KMS-11 (cell line): ENCODE results near the gene PRPF40B.
A peak's percentile ranks its signal among the peaks of the same experiment; 100 is the strongest.

Source experiments
- H2AFZ ChIP-seq: fragments of 200-600 bp; sonication (generic); 2 replicates; pipeline ENCODE4 v1.6.1; 2016; ENCODE audit warnings: antibody characterized with exemption, mixed run types, low read depth
- H3K27ac ChIP-seq: fragments of 200-600 bp; sonication (generic); 2 replicates; pipeline ENCODE4 v1.6.1; 2016; ENCODE audit warnings: mild to moderate bottlenecking, mixed run types
- H3K27me3 ChIP-seq: fragments of 200-600 bp; sonication (generic); 2 replicates; pipeline ENCODE4 v1.6.1; 2017; ENCODE audit warnings: mild to moderate bottlenecking, low read depth, mixed run types, moderate library complexity; ENCODE audit not compliant: insufficient read depth
- H3K36me3 ChIP-seq: fragments of 200-600 bp; sonication (generic); 2 replicates; pipeline ENCODE4 v1.6.1; 2017; ENCODE audit warnings: mild to moderate bottlenecking, mixed run types; ENCODE audit not compliant: insufficient read depth
- H3K4me1 ChIP-seq: fragments of 200-600 bp; sonication (generic); 2 replicates; pipeline ENCODE4 v1.6.1; 2016; ENCODE audit warnings: mild to moderate bottlenecking, low read depth, mixed run types; ENCODE audit not compliant: poor library complexity, severe bottlenecking
- H3K4me2 ChIP-seq: fragments of 200-600 bp; sonication (generic); 2 replicates; pipeline ENCODE4 v1.7.0; 2016; ENCODE audit warnings: mild to moderate bottlenecking, mixed run types
- H3K4me3 ChIP-seq: fragments of 200-600 bp; sonication (generic); IDR thresholded peaks from 2 replicates; pipeline ENCODE4 v1.6.1; 2017; ENCODE audit warnings: low read depth, low read length, mixed read lengths; ENCODE audit not compliant: insufficient read depth
- H3K79me2 ChIP-seq: fragments of 200-600 bp; sonication (generic); 2 replicates; pipeline ENCODE4 v1.6.1; 2016; ENCODE audit warnings: low read depth, mixed run types; ENCODE audit not compliant: insufficient read depth
- H3K9ac ChIP-seq: fragments of 200-600 bp; sonication (generic); 2 replicates; pipeline ENCODE4 v1.6.1; 2016; ENCODE audit warnings: mild to moderate bottlenecking, mixed run types
- H4K20me1 ChIP-seq: fragments of 200-600 bp; sonication (generic); 2 replicates; pipeline ENCODE4 v1.6.1; 2016; ENCODE audit warnings: mild to moderate bottlenecking, mixed run types; ENCODE audit not compliant: insufficient read depth
- CTCF ChIP-seq: fragments of 200-600 bp; sonication (generic); conservative IDR thresholded peaks from 2 replicates; pipeline ENCODE4 v1.6.1; 2017; ENCODE audit warnings: low read depth, mild to moderate bottlenecking, antibody characterized with exemption, low read length, moderate library complexity, mixed read lengths

The PRPF40B gene

GRCh38 chr12:49619286-49619685 lies 4.1 kb upstream of the PRPF40B start:
- no peak overlapping the region for H2AFZ ChIP-seq
- H3K27ac ChIP-seq, result no peak overlapping the region
- no peaks in the 10 kb centered on the region for H3K79me2 ChIP-seq
- H3K4me2 ChIP-seq, result no peak overlapping the region
- H3K4me3 ChIP-seq, result no peak overlapping the region
- H3K4me1 ChIP-seq, result peaks cover 33% of the 10 kb centered on the region
- TF ChIP-seq CTCF, result no peak
- no peaks in the 10 kb centered on the region; the same call in 1 of the 2 replicates for H3K27me3 ChIP-seq
- no peak overlapping the region for H3K9ac ChIP-seq
- no peaks in the 10 kb centered on the region for H4K20me1 ChIP-seq
- no peaks in the 10 kb centered on the region for H3K36me3 ChIP-seq

- H3K36me3 ChIP-seq, result no peaks in the 10 kb centered on the region
- peaks cover 48% of the 10 kb centered on the region for H3K4me1 ChIP-seq
- H3K9ac ChIP-seq, result peak overlapping the region; percentile 74; the same call in 1 of the 2 replicates
- no peak overlapping the region for H3K4me3 ChIP-seq
- no peaks in the 10 kb centered on the region; the same call in 1 of the 2 replicates for H3K27me3 ChIP-seq
- peak overlapping the region; percentile 82 for H3K27ac ChIP-seq
- no peaks in the 10 kb centered on the region for H3K79me2 ChIP-seq
- TF ChIP-seq CTCF, result no peak
- H2AFZ ChIP-seq, result peak overlapping the region; percentile 67
- H4K20me1 ChIP-seq, result no peaks in the 10 kb centered on the region
- peak overlapping the region; percentile 98 for H3K4me2 ChIP-seq
These were observed 1.5 kb upstream of the PRPF40B start for GRCh38 chr12:49621651-49622500.

GRCh38 chr12:49622501-49623141 lies 740 bp upstream of the PRPF40B start:
- Histone ChIP-seq H3K9ac (peak overlapping the region; percentile 74), H3K27me3 (no peaks in the 10 kb centered on the region; the same call in 1 of the 2 replicates), H3K4me2 (peak overlapping the region; percentile 98), H3K4me3 (no peak overlapping the region), H3K4me1 (peaks cover 48% of the 10 kb centered on the region), H3K36me3 (no peaks in the 10 kb centered on the region), H4K20me1 (no peaks in the 10 kb centered on the region), H3K27ac (peak overlapping the region; percentile 82), H3K79me2 (no peaks in the 10 kb centered on the region), H2AFZ (peak overlapping the region; percentile 67)
- no peak for TF ChIP-seq CTCF

- H3K27ac ChIP-seq, result no peak overlapping the region
- no peak overlapping the region for H3K4me2 ChIP-seq
- TF ChIP-seq CTCF, result no peak
- no peaks in the 10 kb centered on the region for H3K79me2 ChIP-seq
- H3K9ac ChIP-seq, result no peak overlapping the region
- H3K4me3 ChIP-seq, result no peak overlapping the region
- no peaks in the 10 kb centered on the region for H4K20me1 ChIP-seq
- H2AFZ ChIP-seq, result no peak overlapping the region
- H3K4me1 ChIP-seq, result peaks cover 45% of the 10 kb centered on the region
- no peaks in the 10 kb centered on the region for H3K36me3 ChIP-seq
- H3K27me3 ChIP-seq, result no peaks in the 10 kb centered on the region
These were observed 1.7 kb downstream of the PRPF40B start for GRCh38 chr12:49624921-49625577.
